ENCODE data around the gene GGTLC2.
"Not testable (repeated sequence)": the region's sequence is repeated elsewhere in the genome, so short reads cannot be mapped to it uniquely, and the experiment has no call there.

DNA sequence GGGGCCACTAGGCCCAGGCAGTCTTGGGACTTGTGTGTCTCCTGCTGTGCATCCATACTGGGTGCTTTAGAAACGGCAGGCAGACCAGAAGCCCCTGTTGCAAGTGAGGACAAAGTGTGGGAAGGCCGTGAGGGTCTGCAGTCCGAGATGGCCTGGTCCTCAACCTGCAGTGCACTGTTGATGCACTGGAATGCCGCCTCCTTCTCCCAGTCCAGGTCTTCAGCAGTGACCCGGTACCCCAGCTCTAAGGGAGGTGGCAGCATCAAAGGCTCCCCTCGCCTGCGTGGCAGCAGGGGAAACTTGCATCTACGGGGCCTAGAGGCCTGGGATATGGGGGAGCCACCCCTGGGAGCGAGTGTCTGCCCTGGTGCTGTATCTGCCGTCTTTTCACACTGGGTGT, 2.2 kb upstream of the GGTLC2 start:
- not testable (repeated sequence) for TF ChIP-seq CTCF (IDR thresholded peaks at IDR 0.05; ENCODE audit: low read depth, low read length); POLR2A (IDR thresholded peaks at IDR 0.05; ENCODE audit: extremely low read depth, insufficient read length); MYC (IDR thresholded peaks at IDR 0.05; ENCODE audit: low read depth, low read length)
